C4-2B (cell line): ENCODE data around the gene HEXIM2.

Source experiments
- H3K27ac ChIP-seq: fragments of 450-650 bp; 2 replicates; pipeline ENCODE4 v1.5.1; 2017
- CTCF ChIP-seq: fragments of 450-650 bp; conservative IDR thresholded peaks from 2 replicates; pipeline ENCODE4 v1.5.1; 2017; ENCODE audit warnings: mild to moderate bottlenecking
- ZFX ChIP-seq: fragments of 450-650 bp; IDR thresholded peaks from 2 replicates; pipeline ENCODE4 v1.6.1; 2017

HEXIM2 gene

GRCh38 chr17:45170931-45171337, 9.3 kb downstream of the HEXIM2 start:
- no peak for TF ChIP-seq CTCF
- no peak for TF ChIP-seq ZFX
- H3K27ac ChIP-seq, result no peak overlapping the region; the same call in 1 of the 2 replicates

GRCh38 chr17:45171338-45172231, 9.9 kb downstream of the HEXIM2 start:
- TF ChIP-seq CTCF (no peak), ZFX (no peak)

GRCh38 chr17:45172232-45172540, 10.5 kb downstream of the HEXIM2 start:
- no peak overlapping the region for H3K27ac ChIP-seq
- TF ChIP-seq CTCF (no peak), ZFX (no peak)

More at GRCh38 chr17:45171338-45172231, 9.9 kb downstream of the HEXIM2 start:
- H3K27ac ChIP-seq, result no peak overlapping the region; the same call in 1 of the 2 replicates

- H3K27ac ChIP-seq, result no peak overlapping the region
- TF ChIP-seq CTCF (no peak), ZFX (no peak)
Observed at GRCh38 chr17:45172541-45173286, 11.0 kb downstream of the HEXIM2 start.

- TF ChIP-seq CTCF (no peak), ZFX (no peak)
- H3K27ac ChIP-seq, result peak overlapping the region; percentile 11; the same call in 1 of the 2 replicates
Observed at GRCh38 chr17:45175759-45176115, 14.1 kb downstream of the HEXIM2 start.

- H3K27ac ChIP-seq, result no peak overlapping the region
- TF ChIP-seq ZFX (no peak), CTCF (no peak)
Observed at GRCh38 chr17:45177563-45177962, 15.9 kb downstream of the HEXIM2 start.

- TF ChIP-seq CTCF (no peak), ZFX (no peak)
- no peak overlapping the region for H3K27ac ChIP-seq
Observed at GRCh38 chr17:45184144-45184543, 22.5 kb downstream of the HEXIM2 start.
